Vagina (tissue), 2 donors: Measurements from ENCODE around the gene LMO7. TPM values are rescaled to one million over a fixed set of nuclear protein-coding genes. Genes with fewer than 3 reads are reported as not detected.
"Not testable (repeated sequence)": the region's sequence is repeated elsewhere in the genome, so short reads cannot be mapped to it uniquely, and the experiment has no call there.

ENCODE experiments used
- DNase-seq, 2 donors: peaks; one replicate each; pipeline ENCODE4 v3.0.0-alpha.2; 2017; ENCODE audit errors: extremely low spot score in 2 of 2
- H3K27ac ChIP-seq: fragments of 200-600 bp; sonication (generic); one replicate; pipeline ENCODE4 v1.5.1; 2019
- H3K27me3 ChIP-seq: fragments of 200-600 bp; sonication (generic); one replicate; pipeline ENCODE4 v1.5.1; 2019
- H3K36me3 ChIP-seq, 2 donors: fragments of 200-600 bp; sonication (generic); one replicate each; pipeline ENCODE4 v1.5.1; 2017 to 2019
- H3K4me1 ChIP-seq: fragments of 200-600 bp; sonication (generic); one replicate; pipeline ENCODE4 v1.5.1; 2019
- H3K4me3 ChIP-seq, 2 donors: fragments of 200-600 bp; sonication (generic); 1 replicate in 1 of 2; 2 replicates in 1 of 2; pipeline ENCODE4 v1.5.1; 2016 to 2019
- H3K9me3 ChIP-seq: fragments of 200-600 bp; sonication (generic); one replicate; pipeline ENCODE4 v1.5.1; 2019
- POLR2A ChIP-seq, 2 donors: fragments of 450-650 bp; IDR thresholded peaks; one replicate each; pipeline ENCODE4 v1.6.1; 2017; ENCODE audit warnings: antibody characterized with exemption in 2 of 2, mild to moderate bottlenecking in 2 of 2, moderate library complexity in 2 of 2
- POLR2AphosphoS5 ChIP-seq, 2 donors: sonication (generic); formaldehyde crosslinking; IDR thresholded peaks; one replicate each; pipeline ENCODE4 v1.9.0; 2017; ENCODE audit warnings: antibody characterized with exemption in 2 of 2, mild to moderate bottlenecking in 2 of 2, low read depth in 1 of 2; ENCODE audit not compliant: insufficient read depth in 1 of 2
- intact Hi-C: fragments of 100-400 bp; cut with DNase I; formaldehyde crosslinking; loops from one replicate; pipeline ENCODE4 v1.15.1; 2023
- total RNA-seq: library from RNA; depleted of rRNA; stranded (reverse); fragments of >200 nt; gene quantifications from one replicate; pipeline ENCODE4 v1.2.3, GENCODE V29; 2016
- TF ChIP-seq, protein P1 (sequence below), 3 experiments: fragments of 450-650 bp in 2 of 3; fragments of 200-600 bp in 1 of 3; sonication (generic) in 1 of 3; IDR thresholded peaks; one replicate each; pipeline ENCODE4 v1.5.1; 2017 to 2019; ENCODE audit warnings: antibody characterized with exemption in 3 of 3, mild to moderate bottlenecking in 2 of 3, moderate library complexity in 2 of 3

Gene LMO7
- total RNA-seq, 1 donor from 2014 or later = 85.4 TPM

DNA sequence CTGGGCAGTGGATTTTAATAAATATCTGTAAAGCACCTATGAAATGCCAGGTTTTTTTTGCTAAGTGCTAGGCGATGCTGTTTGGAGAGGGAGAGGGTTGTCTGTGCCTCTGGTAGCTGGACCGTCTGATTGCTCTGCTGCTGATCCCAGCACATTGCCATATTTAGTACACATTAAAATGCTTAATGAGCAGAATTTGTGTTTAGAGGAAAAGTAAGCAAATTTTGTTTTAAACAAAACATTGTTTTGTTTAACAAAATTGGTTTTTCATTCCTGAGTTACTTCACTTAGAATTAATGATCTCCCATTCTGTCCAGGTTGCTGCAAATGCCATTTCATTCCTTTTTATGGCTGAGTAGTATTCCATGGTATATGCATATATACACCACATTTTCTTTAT is 85.2 kb downstream of the LMO7 start:
- TF ChIP-seq POLR2AphosphoS5 (IDR thresholded peaks at IDR 0.05; ENCODE audit: insufficient read depth in 1 of 2, low read depth in 1 of 2) = no peak
- TF ChIP-seq, protein P1, sequence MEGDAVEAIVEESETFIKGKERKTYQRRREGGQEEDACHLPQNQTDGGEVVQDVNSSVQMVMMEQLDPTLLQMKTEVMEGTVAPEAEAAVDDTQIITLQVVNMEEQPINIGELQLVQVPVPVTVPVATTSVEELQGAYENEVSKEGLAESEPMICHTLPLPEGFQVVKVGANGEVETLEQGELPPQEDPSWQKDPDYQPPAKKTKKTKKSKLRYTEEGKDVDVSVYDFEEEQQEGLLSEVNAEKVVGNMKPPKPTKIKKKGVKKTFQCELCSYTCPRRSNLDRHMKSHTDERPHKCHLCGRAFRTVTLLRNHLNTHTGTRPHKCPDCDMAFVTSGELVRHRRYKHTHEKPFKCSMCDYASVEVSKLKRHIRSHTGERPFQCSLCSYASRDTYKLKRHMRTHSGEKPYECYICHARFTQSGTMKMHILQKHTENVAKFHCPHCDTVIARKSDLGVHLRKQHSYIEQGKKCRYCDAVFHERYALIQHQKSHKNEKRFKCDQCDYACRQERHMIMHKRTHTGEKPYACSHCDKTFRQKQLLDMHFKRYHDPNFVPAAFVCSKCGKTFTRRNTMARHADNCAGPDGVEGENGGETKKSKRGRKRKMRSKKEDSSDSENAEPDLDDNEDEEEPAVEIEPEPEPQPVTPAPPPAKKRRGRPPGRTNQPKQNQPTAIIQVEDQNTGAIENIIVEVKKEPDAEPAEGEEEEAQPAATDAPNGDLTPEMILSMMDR (IDR thresholded peaks at IDR 0.05) = no peak
- no peak for TF ChIP-seq POLR2A (IDR thresholded peaks at IDR 0.05)
- H3K27me3 ChIP-seq = no peaks in the 10 kb centered on the region
- no peaks in the 10 kb centered on the region for H3K9me3 ChIP-seq
- no peak overlapping the region for H3K27ac ChIP-seq
- no peaks in the 10 kb centered on the region for H3K36me3 ChIP-seq
- no peak overlapping the region for H3K4me3 ChIP-seq
- intact Hi-C loops = no loop called here
- H3K4me1 ChIP-seq = no peaks in the 10 kb centered on the region
- no peak for DNase-seq

DNA sequence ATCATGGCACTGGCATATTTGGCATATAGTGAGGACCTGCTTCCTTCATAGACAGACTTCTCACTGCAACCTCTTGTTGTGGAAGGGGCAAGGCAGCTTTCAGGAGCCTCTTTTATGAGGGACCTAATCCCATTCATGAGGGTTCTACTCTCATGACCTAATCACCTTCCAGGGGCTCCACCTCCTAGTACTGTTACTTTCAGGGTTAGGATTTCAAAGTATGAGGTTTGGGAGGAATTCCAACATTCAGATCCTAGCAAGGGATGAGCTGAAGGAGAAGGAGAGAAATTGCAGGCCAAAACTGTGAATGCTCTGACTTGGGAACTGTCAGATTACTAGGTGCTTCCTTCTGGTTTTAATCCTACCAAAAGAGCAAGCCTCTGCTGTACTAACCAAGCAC is 87.8 kb downstream of the LMO7 start:
- intact Hi-C loops = no loop called here
- H3K27ac ChIP-seq = no peak overlapping the region
- H3K9me3 ChIP-seq = no peaks in the 10 kb centered on the region
- H3K36me3 ChIP-seq = no peaks in the 10 kb centered on the region
- no peak overlapping the region for H3K4me3 ChIP-seq
- no peaks in the 10 kb centered on the region for H3K4me1 ChIP-seq
- TF ChIP-seq POLR2A (IDR thresholded peaks at IDR 0.05) (no peak), POLR2AphosphoS5 (IDR thresholded peaks at IDR 0.05; ENCODE audit: insufficient read depth in 1 of 2, low read depth in 1 of 2) (no peak)
- TF ChIP-seq, protein P1 (IDR thresholded peaks at IDR 0.05) = no peak
- H3K27me3 ChIP-seq = no peaks in the 10 kb centered on the region
- no peak for DNase-seq

DNA sequence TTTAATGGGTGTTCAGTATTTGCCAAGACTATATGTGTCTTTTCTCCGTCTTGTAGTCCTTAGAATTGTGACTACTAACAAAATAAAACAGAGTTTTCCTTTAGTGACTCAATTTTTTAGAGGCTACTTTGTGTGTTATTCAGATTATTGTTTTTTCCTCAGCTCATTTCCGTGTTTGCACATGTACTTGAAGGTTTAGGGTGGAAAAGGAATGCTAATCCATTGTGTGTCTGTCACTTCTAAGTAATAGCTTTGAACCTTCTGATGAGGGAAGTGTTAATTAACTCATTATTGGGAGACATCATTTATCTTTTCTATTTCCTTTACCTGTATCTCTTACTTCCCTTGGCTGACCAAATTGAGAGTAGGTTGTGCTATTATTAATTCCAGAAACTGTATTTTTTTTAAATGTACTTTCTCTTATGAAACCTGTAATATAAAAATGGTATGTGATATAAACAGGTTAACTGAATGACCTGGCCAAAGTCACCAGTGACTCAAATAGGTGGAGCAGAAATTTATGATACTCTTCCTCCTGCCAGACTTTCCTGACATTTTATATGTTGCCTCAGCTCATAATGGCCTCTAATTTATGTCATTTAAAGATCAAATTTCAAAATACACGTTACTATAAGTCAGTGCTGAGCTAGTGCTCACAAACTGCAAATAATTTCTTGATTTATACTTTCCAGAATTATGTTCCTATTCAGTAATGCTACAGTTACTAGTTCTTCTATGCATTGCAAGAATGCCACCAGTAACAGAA is 88.8 kb downstream of the LMO7 start:
- Histone ChIP-seq H3K27me3 (no peaks in the 10 kb centered on the region), H3K36me3 (no peaks in the 10 kb centered on the region), H3K9me3 (no peaks in the 10 kb centered on the region), H3K4me1 (no peaks in the 10 kb centered on the region), H3K4me3 (no peak overlapping the region), H3K27ac (no peak overlapping the region)
- TF ChIP-seq POLR2AphosphoS5 (IDR thresholded peaks at IDR 0.05; ENCODE audit: insufficient read depth in 1 of 2, low read depth in 1 of 2) = no peak
- TF ChIP-seq POLR2A (IDR thresholded peaks at IDR 0.05) = no peak
- TF ChIP-seq, protein P1 (IDR thresholded peaks at IDR 0.05) = no peak
- DNase-seq = no peak
- intact Hi-C loops = no loop called here

DNA sequence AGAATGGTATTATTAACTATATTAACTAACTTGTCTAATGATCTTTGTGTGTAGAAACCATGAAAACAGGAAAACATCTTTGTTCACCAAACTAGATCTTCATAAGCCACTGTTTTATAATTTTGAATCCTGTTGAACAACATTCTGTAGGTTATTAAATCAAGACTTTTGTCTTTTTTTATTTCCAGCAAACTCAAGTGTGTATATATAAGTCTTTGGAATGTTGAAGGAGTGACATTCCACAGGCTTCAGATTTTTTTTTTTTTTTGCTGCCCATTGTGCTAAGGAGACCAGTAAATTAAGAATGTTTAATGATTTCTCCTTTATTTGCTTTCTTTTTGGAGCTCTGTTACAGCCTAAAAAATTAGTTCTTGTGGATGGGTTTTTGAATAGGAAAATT is 89.6 kb downstream of the LMO7 start:
- DNase-seq = no peak
- no peaks in the 10 kb centered on the region for H3K36me3 ChIP-seq
- intact Hi-C loops = no loop called here
- no peaks in the 10 kb centered on the region for H3K4me1 ChIP-seq
- TF ChIP-seq POLR2A (IDR thresholded peaks at IDR 0.05) (no peak), POLR2AphosphoS5 (IDR thresholded peaks at IDR 0.05; ENCODE audit: insufficient read depth in 1 of 2, low read depth in 1 of 2) (no peak)
- TF ChIP-seq, protein P1 (IDR thresholded peaks at IDR 0.05) = no peak
- no peak overlapping the region for H3K27ac ChIP-seq
- no peaks in the 10 kb centered on the region for H3K9me3 ChIP-seq
- no peak overlapping the region for H3K4me3 ChIP-seq
- H3K27me3 ChIP-seq = no peaks in the 10 kb centered on the region

DNA sequence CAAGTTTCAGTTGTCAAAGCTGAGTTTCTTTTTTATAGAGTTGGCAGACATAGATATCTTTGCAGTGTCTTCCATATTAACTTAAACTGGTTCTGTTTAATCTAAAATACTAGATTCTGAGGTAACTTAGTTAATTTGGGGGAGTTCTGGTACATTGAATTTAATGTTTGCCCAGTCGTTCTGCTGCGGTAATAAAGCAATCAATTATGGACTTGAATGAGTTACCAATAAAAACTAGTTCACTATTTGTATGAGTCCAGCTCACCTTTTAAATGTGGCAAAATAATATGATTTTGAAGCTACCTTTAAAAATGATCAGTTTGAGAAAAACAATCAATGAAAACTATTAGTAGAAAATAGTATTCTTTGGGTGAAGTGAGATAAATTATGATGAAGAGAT is 90.2 kb downstream of the LMO7 start:
- no peaks in the 10 kb centered on the region for H3K27me3 ChIP-seq
- no peak overlapping the region for H3K27ac ChIP-seq
- H3K4me1 ChIP-seq = no peaks in the 10 kb centered on the region
- intact Hi-C loops = no loop called here
- no peak overlapping the region for H3K4me3 ChIP-seq
- no peak for DNase-seq
- H3K9me3 ChIP-seq = no peaks in the 10 kb centered on the region
- TF ChIP-seq POLR2AphosphoS5 (IDR thresholded peaks at IDR 0.05; ENCODE audit: insufficient read depth in 1 of 2, low read depth in 1 of 2) (no peak), POLR2A (IDR thresholded peaks at IDR 0.05) (no peak)
- TF ChIP-seq, protein P1 (IDR thresholded peaks at IDR 0.05) = no peak
- H3K36me3 ChIP-seq = no peaks in the 10 kb centered on the region

DNA sequence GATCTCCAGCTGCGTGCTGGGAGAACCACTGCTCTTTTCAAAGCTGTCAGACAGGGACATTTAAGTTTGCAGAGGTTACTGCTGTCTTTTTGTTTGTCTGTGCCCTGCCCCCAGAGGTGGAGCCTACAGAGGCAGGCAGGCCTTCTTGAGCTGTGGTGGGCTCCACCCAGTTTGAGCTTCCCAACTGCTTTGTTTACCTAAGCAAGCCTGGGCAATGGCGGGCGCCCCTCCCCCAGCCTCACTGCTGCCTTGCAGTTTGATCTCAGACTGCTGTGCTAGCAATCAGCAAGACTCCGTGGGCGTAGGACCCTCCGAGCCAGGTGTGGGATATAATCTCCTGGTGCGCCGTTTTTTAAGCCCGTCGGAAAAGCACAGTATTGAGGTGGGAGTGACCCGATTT is 97.0 kb downstream of the LMO7 start:
- H3K36me3 ChIP-seq, DNase-seq, H3K27ac ChIP-seq, H3K9me3 ChIP-seq, H3K27me3 ChIP-seq, H3K4me1 ChIP-seq, H3K4me3 ChIP-seq, intact Hi-C loops: not testable (repeated sequence)
